A673 (cell line): ENCODE data around the gene CXCL17.

Source experiments
- EZH2 ChIP-seq: fragments of 200-600 bp; sonication (generic); IDR thresholded peaks from 2 replicates; pipeline ENCODE4 v1.6.1; 2017; ENCODE audit warnings: borderline replicate concordance, low read depth, mild to moderate bottlenecking, mixed read lengths, antibody characterized with exemption, low read length; ENCODE audit not compliant: poor library complexity, severe bottlenecking
- TF ChIP-seq, protein P1 (sequence below): fragments of 300-800, 200-600 bp; sonication (generic); conservative IDR thresholded peaks from 2 replicates; pipeline ENCODE4 v1.5.1; 2017; ENCODE audit warnings: low read depth, mild to moderate bottlenecking, antibody characterized with exemption, low read length, moderate library complexity, mixed read lengths

DNA sequence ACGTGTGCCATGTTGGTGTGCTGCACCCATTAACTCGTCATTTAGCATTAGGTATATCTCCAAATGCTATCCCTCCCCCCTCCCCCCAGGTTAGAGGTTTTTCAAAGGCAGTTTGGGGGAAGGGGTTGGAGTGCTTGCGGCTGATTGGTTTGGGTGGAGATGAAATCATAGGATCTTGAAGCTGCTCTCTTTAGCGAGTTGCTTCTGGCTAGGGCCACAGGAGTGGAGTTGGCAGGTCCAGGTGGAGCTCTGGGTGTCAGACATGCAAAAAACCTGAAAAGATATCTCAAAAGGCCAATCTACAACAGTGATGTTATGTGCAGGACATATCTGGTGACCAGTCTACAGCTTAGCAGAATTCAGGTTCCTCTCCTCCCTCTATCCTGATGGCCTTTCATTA lies 32.6 kb upstream of the CXCL17 start:
- TF ChIP-seq, protein P1, sequence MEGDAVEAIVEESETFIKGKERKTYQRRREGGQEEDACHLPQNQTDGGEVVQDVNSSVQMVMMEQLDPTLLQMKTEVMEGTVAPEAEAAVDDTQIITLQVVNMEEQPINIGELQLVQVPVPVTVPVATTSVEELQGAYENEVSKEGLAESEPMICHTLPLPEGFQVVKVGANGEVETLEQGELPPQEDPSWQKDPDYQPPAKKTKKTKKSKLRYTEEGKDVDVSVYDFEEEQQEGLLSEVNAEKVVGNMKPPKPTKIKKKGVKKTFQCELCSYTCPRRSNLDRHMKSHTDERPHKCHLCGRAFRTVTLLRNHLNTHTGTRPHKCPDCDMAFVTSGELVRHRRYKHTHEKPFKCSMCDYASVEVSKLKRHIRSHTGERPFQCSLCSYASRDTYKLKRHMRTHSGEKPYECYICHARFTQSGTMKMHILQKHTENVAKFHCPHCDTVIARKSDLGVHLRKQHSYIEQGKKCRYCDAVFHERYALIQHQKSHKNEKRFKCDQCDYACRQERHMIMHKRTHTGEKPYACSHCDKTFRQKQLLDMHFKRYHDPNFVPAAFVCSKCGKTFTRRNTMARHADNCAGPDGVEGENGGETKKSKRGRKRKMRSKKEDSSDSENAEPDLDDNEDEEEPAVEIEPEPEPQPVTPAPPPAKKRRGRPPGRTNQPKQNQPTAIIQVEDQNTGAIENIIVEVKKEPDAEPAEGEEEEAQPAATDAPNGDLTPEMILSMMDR, result no peak
- TF ChIP-seq EZH2, result no peak
